Measurements from ENCODE around the gene SPINK9. TPM values are rescaled to one million over a fixed set of nuclear protein-coding genes. Genes with fewer than 3 reads are reported as not detected.

SPINK9 gene
- total and polyA plus RNA-seq, 2 experiments from 2014 or later: not detected

DNA sequence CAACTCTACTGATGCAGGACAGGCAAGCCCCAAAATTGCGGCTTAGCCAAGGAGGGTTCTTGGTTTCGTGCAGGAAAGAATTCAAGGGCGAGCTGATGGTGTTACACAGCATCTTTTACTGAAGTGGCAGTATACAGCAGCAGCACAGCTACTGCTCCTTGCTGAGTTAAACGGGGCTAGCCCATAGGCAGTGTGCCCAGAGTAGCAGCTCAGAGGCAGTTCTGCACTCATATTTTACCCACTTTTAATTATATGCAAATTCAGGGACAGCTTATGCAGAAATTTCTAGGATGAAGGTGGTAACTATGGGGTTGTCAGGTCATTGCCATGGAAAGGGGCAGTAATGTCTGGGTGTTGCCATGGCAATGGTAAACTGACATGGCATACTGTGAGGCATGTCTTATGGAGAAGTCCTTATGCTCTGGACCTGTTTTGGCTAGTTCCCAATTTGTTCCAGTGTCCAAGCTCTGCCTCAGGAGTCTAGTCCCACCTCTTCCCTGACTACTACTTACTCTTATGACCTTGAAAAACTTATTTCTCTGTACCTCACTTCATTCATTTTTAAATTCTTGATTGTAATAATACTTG is 2.0 kb upstream of the SPINK9 start:
- Histone ChIP-seq H3K4me1 (ENCODE audit: insufficient read depth) (no peaks in the 10 kb centered on the region), H3K27ac (no peak overlapping the region), H3K36me3 (replicated peaks; ENCODE audit: insufficient read depth, low read depth) (no peaks in the 10 kb centered on the region), H3K9me2 (replicated peaks; ENCODE audit: insufficient read depth) (no peaks in the 10 kb centered on the region), H3K4me2 (no peak overlapping the region), H3K79me2 (no peaks in the 10 kb centered on the region), H3K9me3 (ENCODE audit: low read depth) (no peaks in the 10 kb centered on the region), H3K27me3 (no peaks in the 10 kb centered on the region), H3K4me3 (no peak overlapping the region), H4K20me1 (ENCODE audit: insufficient read depth, poor library complexity, severe bottlenecking) (no peaks in the 10 kb centered on the region), H2AFZ (no peak overlapping the region)
- TF ChIP-seq EZH2 (IDR thresholded peaks at IDR 0.05; ENCODE audit: borderline replicate concordance) (no peak), EZH2phosphoT487 (IDR thresholded peaks at IDR 0.05; ENCODE audit: low read depth, severe bottlenecking, unreplicated experiment) (no peak)
- TF ChIP-seq, protein P1, sequence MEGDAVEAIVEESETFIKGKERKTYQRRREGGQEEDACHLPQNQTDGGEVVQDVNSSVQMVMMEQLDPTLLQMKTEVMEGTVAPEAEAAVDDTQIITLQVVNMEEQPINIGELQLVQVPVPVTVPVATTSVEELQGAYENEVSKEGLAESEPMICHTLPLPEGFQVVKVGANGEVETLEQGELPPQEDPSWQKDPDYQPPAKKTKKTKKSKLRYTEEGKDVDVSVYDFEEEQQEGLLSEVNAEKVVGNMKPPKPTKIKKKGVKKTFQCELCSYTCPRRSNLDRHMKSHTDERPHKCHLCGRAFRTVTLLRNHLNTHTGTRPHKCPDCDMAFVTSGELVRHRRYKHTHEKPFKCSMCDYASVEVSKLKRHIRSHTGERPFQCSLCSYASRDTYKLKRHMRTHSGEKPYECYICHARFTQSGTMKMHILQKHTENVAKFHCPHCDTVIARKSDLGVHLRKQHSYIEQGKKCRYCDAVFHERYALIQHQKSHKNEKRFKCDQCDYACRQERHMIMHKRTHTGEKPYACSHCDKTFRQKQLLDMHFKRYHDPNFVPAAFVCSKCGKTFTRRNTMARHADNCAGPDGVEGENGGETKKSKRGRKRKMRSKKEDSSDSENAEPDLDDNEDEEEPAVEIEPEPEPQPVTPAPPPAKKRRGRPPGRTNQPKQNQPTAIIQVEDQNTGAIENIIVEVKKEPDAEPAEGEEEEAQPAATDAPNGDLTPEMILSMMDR (IDR thresholded peaks at IDR 0.05; ENCODE audit: poor library complexity): no peak
- 89% methylated on average over 4 of the region's 4 CpGs for WGBS (ENCODE audit: low lambda C conversion rate, missing lambda C conversion rate)
- DNase-seq (ENCODE audit: low spot score): no peak

DNA sequence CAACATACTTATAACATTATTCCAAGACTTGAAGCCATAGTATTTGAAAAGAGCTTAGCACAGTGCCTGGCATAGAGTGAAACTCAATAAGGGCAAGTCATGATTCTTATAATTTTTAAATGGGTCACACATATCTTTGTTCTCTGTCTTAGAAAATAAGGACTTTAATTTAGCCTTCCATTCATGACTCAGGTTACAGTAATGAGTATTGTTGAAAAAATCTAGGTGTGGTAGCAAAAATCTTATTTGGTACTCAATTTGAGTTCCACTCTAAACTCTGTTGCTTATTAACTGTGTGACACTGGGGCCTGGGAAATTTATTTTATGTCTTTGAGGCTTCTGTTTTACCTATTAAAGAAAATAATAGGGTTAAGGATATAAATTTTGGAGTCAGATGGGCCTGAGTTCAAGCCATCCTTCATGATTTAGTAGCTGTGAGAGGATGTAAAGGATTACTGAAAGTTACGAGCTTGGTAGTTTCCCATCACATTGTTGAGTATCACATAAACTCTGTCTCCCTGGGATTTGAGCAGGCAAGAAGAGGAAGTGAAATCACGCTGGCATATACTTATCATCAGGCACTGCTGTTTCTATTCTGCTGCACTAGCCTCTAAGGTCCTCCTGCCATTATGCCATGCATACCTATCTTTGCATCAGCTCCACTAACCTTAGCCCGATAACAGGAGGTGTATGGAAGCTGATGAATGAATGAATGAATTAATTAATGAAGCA is 1.5 kb downstream of the SPINK9 start:
- Histone ChIP-seq H4K20me1 (ENCODE audit: insufficient read depth, poor library complexity, severe bottlenecking) (no peaks in the 10 kb centered on the region), H3K79me2 (no peaks in the 10 kb centered on the region), H3K27me3 (no peaks in the 10 kb centered on the region), H3K4me1 (ENCODE audit: insufficient read depth) (no peaks in the 10 kb centered on the region), H3K4me3 (no peak overlapping the region), H3K27ac (no peak overlapping the region), H3K36me3 (replicated peaks; ENCODE audit: insufficient read depth, low read depth) (no peaks in the 10 kb centered on the region), H3K4me2 (no peak overlapping the region), H3K9me3 (ENCODE audit: low read depth) (no peaks in the 10 kb centered on the region), H3K9me2 (replicated peaks; ENCODE audit: insufficient read depth) (no peaks in the 10 kb centered on the region), H2AFZ (no peak overlapping the region)
- TF ChIP-seq, protein P1 (IDR thresholded peaks at IDR 0.05; ENCODE audit: poor library complexity): no peak
- TF ChIP-seq EZH2 (IDR thresholded peaks at IDR 0.05; ENCODE audit: borderline replicate concordance) (no peak), EZH2phosphoT487 (IDR thresholded peaks at IDR 0.05; ENCODE audit: low read depth, severe bottlenecking, unreplicated experiment) (no peak)
- WGBS (ENCODE audit: low lambda C conversion rate, missing lambda C conversion rate): 66% methylated on average over 3 of the region's 3 CpGs
- no peak for DNase-seq (ENCODE audit: low spot score)

DNA sequence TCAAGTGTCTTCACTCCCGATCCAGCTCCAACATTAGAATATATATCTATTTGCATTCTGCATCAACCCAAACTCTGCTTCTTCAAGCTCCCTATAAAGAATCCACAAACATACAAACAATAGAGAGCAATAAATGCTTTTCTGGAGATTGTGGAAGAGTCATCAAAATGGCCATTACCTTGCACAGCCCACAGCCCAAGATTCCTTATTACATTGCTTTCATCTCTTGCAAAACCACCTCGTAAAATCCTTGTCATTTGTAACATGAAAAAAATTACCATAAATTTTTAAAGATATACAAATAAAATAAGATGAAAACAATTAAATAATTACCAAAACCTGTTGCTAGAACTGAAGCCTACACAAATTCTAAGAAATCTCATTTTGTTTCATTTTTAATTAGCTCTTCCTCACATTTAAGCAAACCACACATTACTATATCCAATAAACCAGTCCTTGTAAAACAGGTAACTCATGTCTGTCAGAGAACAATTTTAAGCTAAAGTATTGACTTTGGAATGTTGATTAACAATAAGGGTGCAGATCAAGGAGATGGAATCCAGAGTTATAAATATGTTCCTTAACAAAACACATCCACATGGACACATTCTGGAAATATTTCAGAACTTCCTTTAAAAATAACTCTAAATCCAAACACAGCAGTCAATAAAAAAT is 7.1 kb downstream of the SPINK9 start:
- 87% methylated on average over 2 of the region's 2 CpGs for WGBS (ENCODE audit: low lambda C conversion rate, missing lambda C conversion rate)
- H3K79me2 ChIP-seq: no peaks in the 10 kb centered on the region
- no peaks in the 10 kb centered on the region for H3K27me3 ChIP-seq
- H2AFZ ChIP-seq: no peak overlapping the region
- H4K20me1 ChIP-seq (ENCODE audit: insufficient read depth, poor library complexity, severe bottlenecking): no peaks in the 10 kb centered on the region
- H3K4me1 ChIP-seq (ENCODE audit: insufficient read depth): no peaks in the 10 kb centered on the region
- no peak for DNase-seq (ENCODE audit: low spot score)
- TF ChIP-seq EZH2phosphoT487 (IDR thresholded peaks at IDR 0.05; ENCODE audit: low read depth, severe bottlenecking, unreplicated experiment) (no peak), EZH2 (IDR thresholded peaks at IDR 0.05; ENCODE audit: borderline replicate concordance) (no peak)
- TF ChIP-seq, protein P1 (IDR thresholded peaks at IDR 0.05; ENCODE audit: poor library complexity): no peak
- no peak overlapping the region for H3K4me3 ChIP-seq
- H3K27ac ChIP-seq: peak overlapping the region; percentile 8
- H3K4me2 ChIP-seq: no peak overlapping the region
- H3K9me3 ChIP-seq (ENCODE audit: low read depth): no peaks in the 10 kb centered on the region
- H3K9me2 ChIP-seq (replicated peaks; ENCODE audit: insufficient read depth): no peaks in the 10 kb centered on the region
- no peaks in the 10 kb centered on the region for H3K36me3 ChIP-seq (replicated peaks; ENCODE audit: insufficient read depth, low read depth)

Measured in hepatocyte (in vitro differentiated cells).